ENCODE data around the gene GMIP. TPM values are rescaled to one million over a fixed set of nuclear protein-coding genes. Genes with fewer than 3 reads are reported as not detected.
A peak's percentile ranks its signal among the peaks of the same experiment; 100 is the strongest.
"Not testable (repeated sequence)": the region's sequence is repeated elsewhere in the genome, so short reads cannot be mapped to it uniquely, and the experiment has no call there.

GMIP gene
- total RNA-seq, 1 experiment from 2014 or later: 6.3 TPM

DNA sequence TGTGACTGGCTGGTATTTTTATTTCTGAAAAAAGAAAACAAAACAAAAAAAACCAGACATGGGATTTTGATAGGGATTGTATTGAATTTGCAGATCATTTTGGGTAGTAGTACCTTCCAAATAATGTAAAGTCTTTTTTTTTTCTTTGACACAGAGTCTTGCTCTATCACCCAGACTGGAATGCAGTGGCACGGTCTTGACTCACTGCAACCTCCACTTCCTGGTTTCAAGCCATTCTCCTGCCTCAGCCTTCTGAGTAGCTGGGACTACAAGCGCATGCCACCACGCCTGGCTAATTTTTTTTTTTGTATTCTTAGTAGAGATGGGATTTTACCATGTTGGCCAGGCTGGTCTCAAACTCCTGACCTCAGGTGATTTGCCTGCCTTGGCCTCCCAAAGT, 29.4 kb upstream of the GMIP start:
- ChIA-PET POLR2A (ENCODE audit: unreplicated experiment) (no interaction called here), CTCF (no interaction called here)
- no peak overlapping the region for H3K4me3 ChIP-seq (ENCODE audit: low read length)
- no peak overlapping the region for H3K9ac ChIP-seq (ENCODE audit: low read length)
- no peak overlapping the region for H3K27ac ChIP-seq (ENCODE audit: low read length)
- H3K4me2 ChIP-seq (ENCODE audit: low read length): no peak overlapping the region
- H3K79me2 ChIP-seq (ENCODE audit: low read length): peaks cover 19% of the 10 kb centered on the region
- no peaks in the 10 kb centered on the region for H4K20me1 ChIP-seq (ENCODE audit: low read length)
- H3F3A ChIP-seq (ENCODE audit: low read length, unreplicated experiment): no peaks in the 10 kb centered on the region
- H3K36me3 ChIP-seq (ENCODE audit: low read depth, low read length): peaks cover 46% of the 10 kb centered on the region
- peaks cover 9% of the 10 kb centered on the region for H3K4me1 ChIP-seq (ENCODE audit: insufficient read depth, low read length)
- BruUV-seq (replicated peaks): no TSS peak
- peaks cover 20% of the 10 kb centered on the region for H3K9me3 ChIP-seq (ENCODE audit: low read length)
- H3K9me2 ChIP-seq (replicated peaks; ENCODE audit: low read length): no peaks in the 10 kb centered on the region
- TF ChIP-seq EZH2phosphoT487 (IDR thresholded peaks at IDR 0.05; ENCODE audit: borderline replicate concordance, low read length) (no peak), EZH2 (IDR thresholded peaks at IDR 0.05; ENCODE audit: low read length, unreplicated experiment) (no peak)
- TF ChIP-seq, protein P1, sequence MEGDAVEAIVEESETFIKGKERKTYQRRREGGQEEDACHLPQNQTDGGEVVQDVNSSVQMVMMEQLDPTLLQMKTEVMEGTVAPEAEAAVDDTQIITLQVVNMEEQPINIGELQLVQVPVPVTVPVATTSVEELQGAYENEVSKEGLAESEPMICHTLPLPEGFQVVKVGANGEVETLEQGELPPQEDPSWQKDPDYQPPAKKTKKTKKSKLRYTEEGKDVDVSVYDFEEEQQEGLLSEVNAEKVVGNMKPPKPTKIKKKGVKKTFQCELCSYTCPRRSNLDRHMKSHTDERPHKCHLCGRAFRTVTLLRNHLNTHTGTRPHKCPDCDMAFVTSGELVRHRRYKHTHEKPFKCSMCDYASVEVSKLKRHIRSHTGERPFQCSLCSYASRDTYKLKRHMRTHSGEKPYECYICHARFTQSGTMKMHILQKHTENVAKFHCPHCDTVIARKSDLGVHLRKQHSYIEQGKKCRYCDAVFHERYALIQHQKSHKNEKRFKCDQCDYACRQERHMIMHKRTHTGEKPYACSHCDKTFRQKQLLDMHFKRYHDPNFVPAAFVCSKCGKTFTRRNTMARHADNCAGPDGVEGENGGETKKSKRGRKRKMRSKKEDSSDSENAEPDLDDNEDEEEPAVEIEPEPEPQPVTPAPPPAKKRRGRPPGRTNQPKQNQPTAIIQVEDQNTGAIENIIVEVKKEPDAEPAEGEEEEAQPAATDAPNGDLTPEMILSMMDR (conservative IDR thresholded peaks at IDR 0.05; ENCODE audit: low read depth, low read length): no peak
- no peak overlapping the region for H2AFZ ChIP-seq (ENCODE audit: low read length)
- no peaks in the 10 kb centered on the region for H3K27me3 ChIP-seq (ENCODE audit: low read length)
- DNase-seq (no peak), ATAC-seq (no peak)
- intact Hi-C loops (cut with micrococcal nuclease): no loop called here

DNA sequence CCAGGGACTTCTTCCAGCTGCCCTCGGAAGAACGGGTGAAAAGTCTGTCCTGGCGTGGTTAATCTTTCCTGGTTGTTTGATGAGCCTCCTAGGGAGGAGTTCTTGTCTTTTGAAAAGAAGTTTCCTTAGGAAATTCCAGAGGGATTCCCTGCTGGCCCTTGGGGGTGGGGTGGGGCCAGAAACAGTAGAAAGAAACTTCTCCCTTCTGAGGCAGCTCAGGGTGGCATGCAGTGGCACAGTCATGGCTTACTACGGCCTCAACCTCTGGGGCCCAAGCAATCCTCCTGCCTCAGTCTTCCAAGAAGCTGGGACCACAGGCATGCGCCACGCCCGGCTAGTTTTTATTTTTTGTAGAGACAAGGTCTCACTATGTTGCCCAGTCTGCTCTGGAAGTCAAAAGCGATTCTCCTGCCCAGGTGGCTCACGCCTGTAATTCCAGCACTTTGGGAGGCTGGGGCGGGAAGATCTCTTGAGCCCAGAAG, 26.7 kb upstream of the GMIP start:
- Histone ChIP-seq H2AFZ (ENCODE audit: low read length) (peak overlapping the region; percentile 96), H3K27me3 (ENCODE audit: low read length) (no peaks in the 10 kb centered on the region), H3K4me3 (ENCODE audit: low read length) (peak overlapping the region; percentile 86), H3K27ac (ENCODE audit: low read length) (no peak overlapping the region), H4K20me1 (ENCODE audit: low read length) (no peaks in the 10 kb centered on the region), H3K9me3 (ENCODE audit: low read length) (no peaks in the 10 kb centered on the region), H3K9ac (ENCODE audit: low read length) (peak overlapping the region; percentile 89; the same call in 1 of the 2 replicates), H3K36me3 (ENCODE audit: low read depth, low read length) (peaks cover 21% of the 10 kb centered on the region), H3K9me2 (replicated peaks; ENCODE audit: low read length) (no peaks in the 10 kb centered on the region), H3K4me1 (ENCODE audit: insufficient read depth, low read length) (peaks cover 9% of the 10 kb centered on the region), H3K79me2 (ENCODE audit: low read length) (peaks cover 19% of the 10 kb centered on the region), H3F3A (ENCODE audit: low read length, unreplicated experiment) (no peaks in the 10 kb centered on the region), H3K4me2 (ENCODE audit: low read length) (peak overlapping the region; percentile 85)
- no peak for ATAC-seq
- no TSS peak for BruUV-seq (replicated peaks)
- CTCF ChIA-PET: no interaction called here
- intact Hi-C loops (cut with micrococcal nuclease): no loop called here
- no peak for DNase-seq
- TF ChIP-seq EZH2phosphoT487 (IDR thresholded peaks at IDR 0.05; ENCODE audit: borderline replicate concordance, low read length): no peak
- TF ChIP-seq, protein P1 (conservative IDR thresholded peaks at IDR 0.05; ENCODE audit: low read depth, low read length): no peak
- TF ChIP-seq EZH2 (IDR thresholded peaks at IDR 0.05; ENCODE audit: low read length, unreplicated experiment): no peak
- POLR2A ChIA-PET (ENCODE audit: unreplicated experiment): no interaction called here

DNA sequence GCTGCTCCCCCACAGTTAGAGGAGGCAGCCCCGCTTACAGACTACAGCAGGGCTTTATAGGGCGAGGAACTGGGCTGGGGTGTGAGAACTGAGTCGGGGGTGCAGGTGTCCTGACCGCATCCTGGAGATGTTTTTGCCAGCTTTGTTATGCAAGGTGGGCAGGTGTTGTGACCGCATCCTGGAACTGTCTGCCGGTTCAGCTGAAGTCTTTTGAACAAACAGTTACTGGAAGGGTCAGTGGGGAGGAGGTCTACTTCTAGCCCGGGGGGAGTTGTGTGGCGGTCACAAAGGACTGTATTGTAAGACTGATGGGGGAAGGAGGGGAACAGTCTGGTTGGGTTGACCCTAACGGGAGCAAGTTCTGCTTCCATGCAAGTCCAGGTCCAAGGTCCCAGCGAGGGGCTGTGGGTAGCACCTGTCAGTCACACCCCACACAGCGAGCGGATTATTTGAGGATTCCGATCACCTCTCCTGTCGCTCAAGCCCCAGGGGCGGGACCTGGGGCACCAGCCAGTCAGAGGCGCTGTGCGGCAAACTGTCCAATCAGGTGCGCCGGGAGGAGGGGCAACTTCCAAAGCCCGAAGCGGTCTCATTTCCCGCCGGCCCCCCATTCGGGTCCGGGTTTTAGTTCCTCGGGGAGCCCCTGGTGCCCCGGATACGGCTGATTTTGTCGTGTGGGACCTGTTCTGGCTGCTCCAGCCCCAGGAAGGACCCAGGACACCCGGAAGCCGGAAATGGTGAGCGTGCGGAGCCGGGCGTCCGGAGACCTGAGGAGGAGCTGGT, 25.0 kb upstream of the GMIP start, which contains the start of gene ZNF101:
Gene ZNF101 (plus strand): TSS at position 610 of the 783 bp plus-strand sequence. CDS start 125 bp downstream, at position 735.
- intact Hi-C loops (cut with micrococcal nuclease): loop anchor here (1.0 kb wide), 1 partner anchor 108 kb away; no protein-coding TSS in a partner anchor
- H3K27ac ChIP-seq (ENCODE audit: low read length): peak within 1 kb of the TSS; percentile 41
- DNase-seq (peak; percentile 95), ATAC-seq (peak; percentile 76)
- peaks cover 19% of the 10 kb centered on the region for H3K79me2 ChIP-seq (ENCODE audit: low read length)
- H3K4me3 ChIP-seq (ENCODE audit: low read length): peak within 1 kb of the TSS; percentile 86
- no peaks in the 10 kb centered on the region for H3K9me2 ChIP-seq (replicated peaks; ENCODE audit: low read length)
- H3K36me3 ChIP-seq (ENCODE audit: low read depth, low read length): peaks cover 13% of the 10 kb centered on the region
- ChIA-PET CTCF (no interaction called here), POLR2A (ENCODE audit: unreplicated experiment) (no interaction called here)
- TF ChIP-seq EZH2 (IDR thresholded peaks at IDR 0.05; ENCODE audit: low read length, unreplicated experiment) (no peak), EZH2phosphoT487 (IDR thresholded peaks at IDR 0.05; ENCODE audit: borderline replicate concordance, low read length) (no peak)
- TF ChIP-seq, protein P1 (conservative IDR thresholded peaks at IDR 0.05; ENCODE audit: low read depth, low read length): no peak
- BruUV-seq (replicated peaks): no TSS peak
- H3K27me3 ChIP-seq (ENCODE audit: low read length): no peaks in the 10 kb centered on the region
- no peaks in the 10 kb centered on the region for H3F3A ChIP-seq (ENCODE audit: low read length, unreplicated experiment)
- no peaks in the 10 kb centered on the region for H4K20me1 ChIP-seq (ENCODE audit: low read length)
- H3K4me2 ChIP-seq (ENCODE audit: low read length): peak within 1 kb of the TSS; percentile 85
- H3K4me1 ChIP-seq (ENCODE audit: insufficient read depth, low read length): peaks cover 9% of the 10 kb centered on the region
- peak within 1 kb of the TSS; percentile 89 for H3K9ac ChIP-seq (ENCODE audit: low read length)
- peak within 1 kb of the TSS; percentile 96 for H2AFZ ChIP-seq (ENCODE audit: low read length)
- no peaks in the 10 kb centered on the region for H3K9me3 ChIP-seq (ENCODE audit: low read length)

DNA sequence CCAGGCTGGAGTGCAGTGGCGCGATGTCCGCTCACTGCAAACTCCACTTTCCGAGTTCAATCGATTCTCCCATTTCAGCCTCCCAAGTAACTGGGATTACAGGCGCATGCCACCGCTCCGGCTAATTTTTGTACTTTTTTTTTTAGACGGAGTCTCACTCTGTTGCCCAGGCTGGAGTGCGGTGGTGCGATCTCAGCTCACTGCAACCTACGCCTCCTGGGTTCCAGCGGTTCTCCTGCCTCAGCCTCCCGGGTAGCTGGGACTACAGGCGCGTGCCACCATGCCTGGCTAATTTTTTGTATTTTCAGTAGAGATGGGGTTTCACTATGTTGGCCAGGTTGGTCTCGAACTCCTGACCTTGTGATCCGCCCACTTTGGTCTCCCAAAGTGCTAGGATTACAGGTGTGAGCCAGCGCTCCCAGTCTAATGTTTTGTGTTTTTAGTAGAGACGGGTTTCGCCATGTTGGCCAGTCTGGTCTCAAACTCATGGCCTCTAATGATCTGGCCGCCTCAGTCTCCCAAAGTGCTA, 22.0 kb upstream of the GMIP start:
- H3K9ac ChIP-seq (ENCODE audit: low read length); H3K27ac ChIP-seq (ENCODE audit: low read length); ATAC-seq; H4K20me1 ChIP-seq (ENCODE audit: low read length); intact Hi-C loops (cut with micrococcal nuclease); H3K4me2 ChIP-seq (ENCODE audit: low read length); H3K9me3 ChIP-seq (ENCODE audit: low read length); H3K4me3 ChIP-seq (ENCODE audit: low read length); DNase-seq; H2AFZ ChIP-seq (ENCODE audit: low read length); CTCF ChIA-PET; H3F3A ChIP-seq (ENCODE audit: low read length, unreplicated experiment); H3K9me2 ChIP-seq (replicated peaks; ENCODE audit: low read length); H3K27me3 ChIP-seq (ENCODE audit: low read length); BruUV-seq (replicated peaks); H3K36me3 ChIP-seq (ENCODE audit: low read depth, low read length); POLR2A ChIA-PET (ENCODE audit: unreplicated experiment): not testable (repeated sequence)
- Histone ChIP-seq H3K4me1 (ENCODE audit: insufficient read depth, low read length) (peaks cover 20% of the 10 kb centered on the region), H3K79me2 (ENCODE audit: low read length) (peaks cover 43% of the 10 kb centered on the region)

Measured in PC-3 (cell line).